Measurements from ENCODE around the gene RPS3A.
"Not testable (repeated sequence)": the region's sequence is repeated elsewhere in the genome, so short reads cannot be mapped to it uniquely, and the experiment has no call there.

Gene RPS3A

DNA sequence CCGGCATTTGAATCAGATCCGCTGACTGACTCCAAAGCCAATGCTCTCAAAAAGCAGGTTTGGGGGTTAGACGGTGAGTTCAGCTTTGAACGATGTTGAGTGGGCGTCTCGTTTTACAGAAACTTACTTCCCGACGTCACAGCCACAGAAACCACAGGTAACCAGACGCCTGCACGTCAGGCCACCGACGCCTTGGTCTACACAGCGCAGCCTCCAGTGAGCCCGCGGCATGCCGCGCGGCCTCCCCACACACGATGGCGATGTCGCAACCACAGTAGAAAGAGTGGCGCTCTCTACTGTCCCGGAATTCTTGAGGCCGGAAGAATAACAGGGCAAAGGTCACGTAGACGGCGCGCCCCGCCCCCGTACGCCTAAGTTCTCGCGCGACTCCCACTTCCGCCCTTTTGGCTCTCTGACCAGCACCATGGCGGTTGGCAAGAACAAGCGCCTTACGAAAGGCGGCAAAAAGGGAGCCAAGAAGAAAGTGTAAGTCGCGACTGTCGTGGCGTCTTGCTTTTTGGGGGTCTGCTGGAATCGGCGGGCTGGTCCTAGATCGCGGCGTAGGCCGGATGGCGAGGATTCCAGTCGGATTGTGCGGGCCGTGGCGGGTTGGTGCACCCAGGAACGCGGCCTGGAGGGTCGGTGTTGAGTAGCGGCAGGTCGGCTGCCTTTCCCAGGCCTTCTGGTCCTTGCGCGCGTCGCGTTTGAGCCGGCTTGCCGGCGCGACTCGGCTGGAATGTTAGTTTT lies at the start of gene RPS3A:
Gene RPS3A, plus strand, starts transcription at position 400 of the 747 bp plus-strand sequence. Its CDS starts 25 bp downstream, at position 425.
- peak; percentile 100 for DNase-seq

- DNase-seq: no peak
These were observed 46.6 kb upstream of the RPS3A start for GRCh38 chr4:151052785-151053184.

DNA sequence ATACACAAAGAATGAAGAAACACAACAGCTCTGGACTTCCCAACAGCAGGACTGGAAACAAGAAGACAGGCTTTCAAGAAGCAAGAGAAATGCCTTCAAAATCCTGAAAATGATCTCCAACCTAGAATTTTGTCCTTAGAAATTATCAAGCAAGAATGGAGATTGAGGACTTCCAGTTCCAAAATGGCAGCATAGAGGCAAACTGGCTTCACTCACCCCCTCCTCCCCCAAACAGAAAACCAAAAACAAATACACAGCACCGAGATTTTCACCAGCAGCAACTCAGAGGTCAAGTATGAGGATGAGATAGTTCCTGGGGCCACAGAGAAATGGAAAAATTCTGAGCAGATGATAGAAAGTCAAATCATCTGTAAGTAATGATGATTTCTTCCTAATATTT lies 43.9 kb upstream of the RPS3A start:
- no peak for DNase-seq

DNA sequence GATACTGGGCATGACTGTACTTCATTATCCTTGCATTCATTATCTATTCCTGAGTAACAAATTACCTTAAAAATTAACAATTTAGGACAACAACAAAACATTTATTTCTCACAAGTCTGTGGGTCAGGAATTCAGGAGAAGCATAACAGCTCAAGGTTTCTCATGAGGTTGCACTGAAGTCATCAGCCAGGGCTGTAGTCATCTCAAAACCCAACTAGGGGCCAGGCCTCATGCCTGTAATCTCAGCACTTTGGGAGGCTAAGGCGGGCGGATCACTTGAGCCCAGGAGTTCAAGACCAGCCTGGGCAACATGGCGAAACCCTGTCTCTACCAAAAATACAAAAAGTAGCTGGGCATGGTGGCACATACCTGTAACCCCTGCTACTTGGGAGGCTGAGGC lies 36.3 kb upstream of the RPS3A start:
- DNase-seq: not testable (repeated sequence)

DNA sequence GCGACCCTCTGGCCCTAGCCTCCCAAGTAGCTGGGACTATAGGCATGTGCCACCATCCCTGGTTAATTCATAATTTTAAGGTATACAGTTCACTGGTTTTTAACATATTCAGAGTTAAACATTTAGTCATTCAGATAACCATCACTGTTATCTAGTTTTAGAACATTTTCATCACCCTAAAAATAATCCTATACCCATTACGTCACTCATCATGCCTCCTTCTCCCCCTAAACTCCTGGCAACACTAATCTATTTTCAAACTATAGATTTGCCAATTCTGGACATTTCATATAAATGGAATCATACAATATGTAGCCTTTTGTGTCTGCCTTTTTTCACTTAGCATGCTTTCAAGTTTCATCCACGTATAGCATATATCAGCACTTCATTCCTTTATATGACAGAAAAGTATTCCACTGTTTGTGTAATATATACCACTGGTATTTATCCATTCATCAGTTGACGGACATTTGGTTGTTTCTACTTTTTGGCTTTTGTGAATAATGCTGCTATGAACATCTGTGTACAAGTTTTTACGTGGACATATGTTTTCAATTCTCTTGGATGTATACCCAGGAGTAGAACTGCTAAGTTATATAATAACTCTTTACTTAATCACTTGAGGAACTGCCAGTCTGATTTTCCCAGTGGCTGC lies 32.0 kb upstream of the RPS3A start:
- no peak for DNase-seq

GRCh38 chr4:151074416-151074916 lies 25.0 kb upstream of the RPS3A start:
- no peak for DNase-seq

DNA sequence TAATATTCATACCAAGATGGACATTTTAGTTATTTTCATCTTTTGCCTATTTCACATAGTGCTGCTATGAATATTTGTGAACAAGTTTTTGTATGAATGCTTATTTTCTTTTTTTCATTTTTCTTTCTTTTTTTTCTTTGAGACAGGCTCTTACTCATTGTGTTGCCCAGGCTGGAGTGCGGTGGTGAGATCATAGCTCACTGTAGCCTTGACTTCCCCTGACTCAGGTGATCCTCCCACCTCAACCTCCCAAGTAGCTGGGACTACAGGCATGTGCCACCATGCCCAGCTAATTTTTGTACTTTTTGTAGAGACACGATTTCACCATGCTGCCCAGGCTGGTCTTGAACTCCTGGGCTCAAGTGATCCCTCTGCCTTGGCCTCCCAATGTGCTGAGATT lies 21.4 kb upstream of the RPS3A start:
- DNase-seq: not testable (repeated sequence)

DNA sequence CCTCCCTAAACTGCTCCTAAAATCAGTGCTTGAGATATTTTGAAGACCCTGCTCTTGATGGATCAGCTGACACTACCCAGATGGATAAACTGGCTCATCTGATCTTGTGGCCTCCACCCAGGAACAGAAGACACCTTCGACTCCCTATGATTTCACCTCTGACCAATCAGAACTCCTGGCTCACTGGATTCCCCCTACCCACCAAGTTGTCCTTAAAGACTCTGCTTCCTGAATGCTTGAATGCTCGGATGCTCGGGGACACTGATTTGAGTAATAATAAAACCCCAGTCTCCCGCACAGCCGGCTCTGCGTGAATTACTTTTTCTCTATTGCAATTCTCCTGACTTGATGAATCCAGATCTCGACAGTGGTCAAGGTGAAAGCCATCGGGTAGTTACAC lies 12.0 kb upstream of the RPS3A start:
- DNase-seq: no peak

DNA sequence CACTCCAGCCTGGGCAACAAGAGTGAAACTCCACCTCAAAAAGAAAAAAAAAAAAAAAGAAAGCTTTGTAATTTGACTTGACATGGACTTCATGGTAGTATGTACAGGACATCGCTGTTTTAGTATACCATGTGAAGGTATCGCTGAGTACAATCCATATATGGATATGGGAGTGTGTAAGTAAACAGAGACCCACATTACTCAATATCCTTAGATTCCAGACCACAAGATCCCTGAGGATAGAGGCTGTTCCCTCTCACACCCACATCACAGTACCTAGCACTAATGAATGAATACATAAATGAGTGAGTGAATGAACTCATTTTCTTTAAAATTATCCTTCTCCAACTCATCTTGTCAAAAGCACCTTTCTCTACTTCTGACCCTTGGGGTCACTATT lies 8.4 kb upstream of the RPS3A start:
- no peak for DNase-seq

DNA sequence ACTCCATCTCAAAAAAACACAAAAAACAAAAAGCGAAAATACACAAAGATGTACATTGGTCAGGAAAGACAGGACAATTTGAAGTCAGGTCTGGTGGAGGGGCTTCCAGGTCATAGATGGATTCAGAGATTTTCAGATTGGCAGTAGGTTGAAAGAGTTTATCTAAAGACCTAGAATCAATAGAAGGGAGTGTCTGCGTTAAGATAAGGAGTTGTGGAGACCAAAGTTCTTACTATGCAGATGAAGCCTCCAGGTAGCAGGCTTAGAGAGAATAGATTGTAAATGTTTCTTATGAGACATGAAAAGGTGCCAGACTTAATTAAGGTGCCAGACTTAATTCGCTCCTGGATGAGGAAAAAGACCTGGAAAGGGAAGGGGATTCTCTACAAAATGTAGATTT lies 6.9 kb upstream of the RPS3A start:
- DNase-seq: no peak

GRCh38 chr4:151093203-151093602 lies 6.2 kb upstream of the RPS3A start:
- no peak for DNase-seq

DNA sequence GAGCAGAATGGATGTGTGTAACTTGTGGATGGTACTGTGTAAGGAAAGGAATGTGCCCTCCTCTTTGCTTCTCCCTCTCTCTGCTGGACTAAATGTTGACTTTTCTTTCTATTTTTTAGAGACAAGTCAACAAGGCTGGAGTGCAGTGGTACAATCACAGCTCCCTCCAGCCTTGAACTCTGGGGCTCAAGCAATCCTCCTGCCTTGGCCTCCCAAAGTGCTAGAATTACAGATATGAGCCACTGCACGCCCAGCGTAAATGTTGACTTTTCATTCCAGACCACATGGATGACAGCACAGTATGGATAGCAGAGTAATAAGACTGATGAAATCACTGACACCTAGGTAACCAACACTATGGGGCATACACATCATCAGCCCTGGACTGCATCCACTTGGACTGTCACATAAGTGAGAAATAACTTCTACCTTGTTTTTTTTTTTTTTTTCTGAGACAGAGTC lies 5.1 kb upstream of the RPS3A start:
- no peak for DNase-seq

DNA sequence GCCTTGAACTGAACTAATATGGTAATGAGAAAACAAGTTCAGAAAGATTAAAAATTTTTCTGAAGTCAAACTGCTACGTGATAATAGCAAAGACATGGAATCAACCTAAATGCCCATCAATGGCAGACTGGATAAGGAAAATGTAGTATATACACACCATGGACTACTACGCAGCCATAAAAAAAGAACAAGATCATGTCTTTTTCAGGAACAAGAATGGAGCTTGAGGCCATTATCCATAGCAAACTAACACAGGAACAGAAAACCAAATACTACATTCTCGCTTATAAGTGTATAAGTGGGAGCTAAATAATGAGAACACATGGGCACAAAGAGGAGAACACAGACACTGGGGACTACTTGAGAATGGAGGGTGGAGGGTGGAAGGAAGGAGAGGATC lies 4.3 kb upstream of the RPS3A start:
- no peak for DNase-seq

GRCh38 chr4:151097759-151098158 lies 1.7 kb upstream of the RPS3A start:
- DNase-seq: no peak

GRCh38 chr4:151098979-151099228 lies 524 bp upstream of the RPS3A start:
- no peak for DNase-seq

DNA sequence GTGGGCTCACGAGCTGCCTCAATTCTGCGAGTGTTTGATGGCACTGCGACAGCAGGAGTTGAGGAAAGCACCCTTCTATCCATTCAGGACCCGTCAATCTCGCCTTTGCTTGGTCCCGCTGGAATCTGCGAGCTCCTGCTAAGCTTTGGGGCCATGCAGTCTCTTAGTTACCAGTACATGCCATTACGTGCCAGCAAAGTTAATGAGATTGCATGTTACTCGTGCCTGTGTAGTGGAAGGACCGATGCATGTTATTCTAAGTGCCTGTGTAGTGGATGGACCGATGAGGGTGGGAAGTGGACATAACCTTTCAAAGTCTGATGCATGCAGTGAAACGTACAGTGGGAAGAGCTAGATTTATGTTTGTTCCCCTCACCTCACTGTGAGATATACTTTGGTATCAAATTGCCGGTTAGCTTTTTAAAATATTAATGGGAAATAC lies 569 bp downstream of the RPS3A start:
- no peak for DNase-seq

DNA sequence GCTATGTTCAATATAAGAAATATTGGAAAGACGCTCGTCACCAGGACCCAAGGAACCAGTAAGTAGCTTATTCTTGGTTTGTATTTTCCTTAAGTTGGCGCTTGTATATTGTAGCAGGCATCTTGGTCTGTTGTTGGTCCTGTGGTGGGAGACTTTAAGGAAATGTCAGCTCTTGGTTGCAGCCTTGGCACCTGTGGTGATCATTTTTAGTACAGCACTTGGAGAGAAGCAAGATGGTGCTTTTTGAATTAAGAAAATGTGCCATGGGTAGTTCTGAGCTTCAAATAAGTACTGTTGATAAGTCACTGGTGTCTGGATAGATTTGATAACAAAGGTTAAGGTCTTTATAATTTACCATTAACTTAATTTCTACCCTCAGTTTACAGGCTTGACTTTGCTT lies 1.1 kb downstream of the RPS3A start:
- DNase-seq: no peak

- no peak for DNase-seq
These were observed 4.3 kb downstream of the RPS3A start for GRCh38 chr4:151103758-151104157.

DNA sequence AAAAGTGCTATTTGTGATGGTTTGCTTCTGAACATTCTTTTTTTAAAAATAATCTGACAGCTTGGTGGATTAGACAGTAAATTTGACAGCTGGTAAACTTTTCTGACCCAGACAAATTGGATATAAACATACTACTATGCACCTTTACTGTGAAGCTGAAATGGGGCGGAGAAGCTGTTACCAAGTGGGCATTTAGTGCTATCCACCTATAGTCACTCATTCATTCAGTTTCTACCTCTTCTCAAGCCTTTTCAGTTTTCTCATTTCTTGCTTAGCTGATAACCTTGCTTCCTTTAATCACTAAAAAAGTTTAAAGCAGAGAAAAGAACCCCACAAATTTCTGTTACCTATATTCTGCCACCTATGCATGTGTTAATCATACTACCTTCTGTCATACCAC lies 5.2 kb downstream of the RPS3A start:
- no peak for DNase-seq

GRCh38 chr4:151105454-151106032 lies 6.1 kb downstream of the RPS3A start:
- no peak for DNase-seq

- no peak for DNase-seq
These were observed 7.6 kb downstream of the RPS3A start for GRCh38 chr4:151107063-151107462.

GRCh38 chr4:151110236-151110635 lies 10.8 kb downstream of the RPS3A start:
- DNase-seq: no peak

- DNase-seq: no peak
These were observed 14.9 kb downstream of the RPS3A start for GRCh38 chr4:151114338-151114737.

DNA sequence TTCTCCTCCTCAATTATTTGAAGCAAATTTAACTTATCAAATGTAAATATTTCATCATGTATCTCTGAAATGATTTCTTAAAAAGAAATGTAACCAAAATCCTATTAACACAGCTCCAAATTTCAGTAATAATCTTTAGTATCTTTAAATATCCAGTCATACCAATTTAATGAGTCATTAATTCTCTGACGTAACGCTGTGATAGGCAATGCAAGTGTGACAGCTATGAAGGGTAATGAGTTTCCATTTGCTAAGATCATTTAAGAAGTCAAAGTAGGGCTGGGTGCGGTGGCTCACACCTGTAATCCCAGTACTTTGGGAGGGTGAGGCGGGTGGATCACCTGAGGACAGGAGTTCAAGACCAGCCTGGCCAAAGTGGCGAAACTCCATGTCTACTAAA lies 15.6 kb downstream of the RPS3A start:
- no peak for DNase-seq

All from retina (tissue), 1 donor.